Measurements from ENCODE around the gene KPNA6. TPM values are rescaled to one million over a fixed set of nuclear protein-coding genes. Genes with fewer than 3 reads are reported as not detected.

KPNA6 gene
- total and polyA plus RNA-seq, 2 of the 13 experiments (the other 11 are each of a cell fraction or from before 2014, with no cell fraction given) = 22.0 to 47.5 TPM

GRCh38 chr1:32221980-32222755, 114.3 kb downstream of the KPNA6 start, which contains the start of the genes EIF3I and TMEM234 (continued):
- TF ChIP-seq RERE (CRISPR knock-in tag; IDR thresholded peaks at IDR 0.05; ENCODE audit: low read depth) (no peak), MZF1 (CRISPR knock-in tag; IDR thresholded peaks at IDR 0.05; ENCODE audit: borderline replicate concordance) (no peak), GMEB2 (CRISPR knock-in tag; IDR thresholded peaks at IDR 0.05; ENCODE audit: low read depth) (no peak), CENPT (CRISPR knock-in tag; IDR thresholded peaks at IDR 0.05; ENCODE audit: low read depth) (no peak), SNAPC4 (CRISPR knock-in tag; IDR thresholded peaks at IDR 0.05) (0 out of 2 replicates have a peak, but pooled peaks have one; percentile 67), ZNF598 (CRISPR knock-in tag; IDR thresholded peaks at IDR 0.05; ENCODE audit: borderline replicate concordance) (peak; percentile 65; the same call in 1 of the 2 replicates), ZNF652 (CRISPR knock-in tag; IDR thresholded peaks at IDR 0.05; ENCODE audit: borderline replicate concordance, low read depth) (no peak), ZNF234 (CRISPR knock-in tag; conservative IDR thresholded peaks at IDR 0.05) (no peak), FOXP1 (IDR thresholded peaks at IDR 0.05) (no peak), FOXP1 (CRISPR knock-in tag; IDR thresholded peaks at IDR 0.05) (no peak), SIX4 (CRISPR knock-in tag; IDR thresholded peaks at IDR 0.05) (no peak; the same call in 1 of the 2 replicates)
